GM10248 (cell line): ENCODE measurements around the gene INS.
"Not testable (repeated sequence)": the region's sequence is repeated elsewhere in the genome, so short reads cannot be mapped to it uniquely, and the experiment has no call there.

Experiments
- CTCF ChIA-PET: fragments of 300-600 bp; sonication (Branson Sonifier 250); formaldehyde crosslinking; extraction: SDS; loops from one replicate; lab custom pipeline; 2021; ENCODE audit warnings: antibody characterized with exemption; lab: Yijun Ruan, JAX
- POLR2A ChIA-PET: fragments of 350-650 bp; sonication (Branson Sonifier 250); formaldehyde crosslinking; extraction: SDS; loops from one replicate; lab custom pipeline; 2020; ENCODE audit warnings: antibody characterized with exemption; lab: Yijun Ruan, JAX
- DNase-seq: peaks from one replicate; pipeline ENCODE4 v3.0.0; 2012; ENCODE audit errors: extremely low spot score
- TF ChIP-seq, protein P1 (sequence below): IDR thresholded peaks from 2 replicates; pipeline ENCODE4 v1.5.1; 2012; ENCODE audit warnings: mild to moderate bottlenecking, low read depth; ENCODE audit errors: extremely low read depth, missing control alignments, control extremely low read depth

INS gene

DNA sequence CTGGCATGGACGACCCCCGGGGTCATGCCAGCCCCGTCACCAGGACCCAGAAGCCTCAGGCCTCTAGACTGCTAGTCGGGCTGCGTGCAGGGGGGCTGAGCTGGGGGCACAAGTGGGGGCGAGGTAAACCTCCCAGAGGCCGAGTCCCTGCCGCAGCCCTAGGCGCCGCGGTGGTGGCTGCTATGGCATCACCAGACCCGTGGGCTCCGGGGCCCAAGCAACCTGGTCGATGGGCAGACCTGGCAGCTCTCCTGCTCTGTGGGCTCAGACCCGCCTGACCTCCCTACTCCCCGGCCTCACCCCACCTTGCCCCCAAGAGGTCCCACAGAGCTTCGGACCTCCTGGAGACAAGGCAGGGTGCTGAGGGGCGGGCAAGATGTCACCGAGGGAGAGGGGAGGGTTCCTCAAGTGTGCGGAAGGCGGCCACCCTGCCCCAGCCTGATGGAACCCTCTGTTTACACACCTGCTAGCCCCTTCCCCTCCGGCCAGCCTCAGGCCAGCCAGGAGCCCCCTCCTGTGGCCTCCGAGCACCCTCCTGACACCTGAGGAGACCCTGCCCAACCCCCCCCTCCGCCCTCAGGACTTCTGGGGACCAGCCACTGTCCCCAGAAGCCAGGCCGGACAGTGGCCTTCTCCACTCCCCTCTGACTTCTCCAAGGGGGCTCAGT, 31.2 kb downstream of the INS start:
- POLR2A ChIA-PET, result no interaction called here
- TF ChIP-seq, protein P1, sequence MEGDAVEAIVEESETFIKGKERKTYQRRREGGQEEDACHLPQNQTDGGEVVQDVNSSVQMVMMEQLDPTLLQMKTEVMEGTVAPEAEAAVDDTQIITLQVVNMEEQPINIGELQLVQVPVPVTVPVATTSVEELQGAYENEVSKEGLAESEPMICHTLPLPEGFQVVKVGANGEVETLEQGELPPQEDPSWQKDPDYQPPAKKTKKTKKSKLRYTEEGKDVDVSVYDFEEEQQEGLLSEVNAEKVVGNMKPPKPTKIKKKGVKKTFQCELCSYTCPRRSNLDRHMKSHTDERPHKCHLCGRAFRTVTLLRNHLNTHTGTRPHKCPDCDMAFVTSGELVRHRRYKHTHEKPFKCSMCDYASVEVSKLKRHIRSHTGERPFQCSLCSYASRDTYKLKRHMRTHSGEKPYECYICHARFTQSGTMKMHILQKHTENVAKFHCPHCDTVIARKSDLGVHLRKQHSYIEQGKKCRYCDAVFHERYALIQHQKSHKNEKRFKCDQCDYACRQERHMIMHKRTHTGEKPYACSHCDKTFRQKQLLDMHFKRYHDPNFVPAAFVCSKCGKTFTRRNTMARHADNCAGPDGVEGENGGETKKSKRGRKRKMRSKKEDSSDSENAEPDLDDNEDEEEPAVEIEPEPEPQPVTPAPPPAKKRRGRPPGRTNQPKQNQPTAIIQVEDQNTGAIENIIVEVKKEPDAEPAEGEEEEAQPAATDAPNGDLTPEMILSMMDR, result no peak
- no peak for DNase-seq
- CTCF ChIA-PET, result interaction anchor here (1.4 to 1.6 kb wide), 2 partner anchors 22 to 27 kb away, joined by 3 to 4 read pairs; no protein-coding TSS in a partner anchor

DNA sequence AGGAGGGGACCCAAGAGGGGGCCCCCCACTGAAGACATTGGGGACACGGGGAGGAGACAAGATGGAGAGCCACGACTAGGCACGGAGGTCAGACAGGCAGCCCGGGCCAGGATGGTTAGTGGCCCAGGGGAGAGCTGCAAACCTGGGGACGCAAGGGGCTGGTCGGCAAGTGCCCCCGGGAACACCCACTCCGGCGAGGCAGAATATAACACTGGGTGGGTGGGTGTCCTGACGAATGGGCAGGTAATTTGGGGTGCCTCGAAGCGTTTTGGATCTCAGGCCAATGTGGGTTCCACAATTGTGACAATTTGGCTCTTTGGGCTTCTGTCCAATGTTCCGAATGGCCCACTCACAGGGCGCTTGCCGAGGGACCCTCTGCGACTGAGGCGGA, 31.7 kb downstream of the INS start:
- CTCF ChIA-PET, result interaction anchor here (1.4 to 1.6 kb wide), 2 partner anchors 22 to 27 kb away, joined by 3 to 4 read pairs; no protein-coding TSS in a partner anchor
- POLR2A ChIA-PET, result no interaction called here
- DNase-seq, result no peak
- TF ChIP-seq, protein P1, result no peak

DNA sequence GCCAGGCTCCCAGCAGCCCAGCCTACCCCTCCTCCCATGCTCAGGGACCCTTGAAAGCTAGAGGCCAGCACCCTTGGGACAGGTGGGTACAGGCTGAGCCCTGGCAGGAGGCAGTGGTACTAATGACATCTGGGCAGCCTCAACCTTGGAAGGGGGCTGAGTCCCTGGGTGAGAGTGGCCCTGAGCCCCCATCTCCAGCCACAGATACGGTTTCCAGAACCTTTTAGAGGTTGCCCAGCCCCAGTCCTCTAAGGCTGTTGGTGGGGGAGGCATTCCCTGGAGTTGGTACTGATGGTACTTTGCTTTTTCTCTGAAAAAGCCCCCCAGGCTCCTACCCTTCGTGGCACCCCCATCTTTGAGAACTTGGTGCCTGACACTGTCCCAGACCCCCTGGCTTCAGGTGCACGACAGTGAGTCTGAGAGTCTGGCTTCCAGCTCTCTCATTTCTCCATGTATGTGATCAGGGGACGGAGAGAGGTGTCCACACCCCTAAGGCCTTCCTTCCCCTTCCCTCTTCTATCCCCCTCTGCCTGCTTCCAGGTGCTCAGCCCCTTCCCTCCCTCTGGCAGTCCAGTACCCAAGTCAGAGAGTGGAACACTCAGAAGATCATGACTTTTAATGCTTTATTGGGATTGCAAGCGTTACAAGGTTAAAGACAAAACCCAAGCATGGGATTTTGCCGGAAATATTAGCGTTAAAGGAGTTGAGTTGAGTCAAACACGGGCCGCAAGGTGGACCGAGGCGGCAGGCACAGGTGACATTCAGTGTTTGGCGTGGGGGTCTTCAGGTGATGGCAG, 32.3 kb downstream of the INS start:
- TF ChIP-seq, protein P1, result no peak
- CTCF ChIA-PET, result interaction anchor here (1.4 to 1.6 kb wide), 2 partner anchors 23 to 28 kb away, joined by 3 to 4 read pairs; no protein-coding TSS in a partner anchor
- POLR2A ChIA-PET, result no interaction called here

DNA sequence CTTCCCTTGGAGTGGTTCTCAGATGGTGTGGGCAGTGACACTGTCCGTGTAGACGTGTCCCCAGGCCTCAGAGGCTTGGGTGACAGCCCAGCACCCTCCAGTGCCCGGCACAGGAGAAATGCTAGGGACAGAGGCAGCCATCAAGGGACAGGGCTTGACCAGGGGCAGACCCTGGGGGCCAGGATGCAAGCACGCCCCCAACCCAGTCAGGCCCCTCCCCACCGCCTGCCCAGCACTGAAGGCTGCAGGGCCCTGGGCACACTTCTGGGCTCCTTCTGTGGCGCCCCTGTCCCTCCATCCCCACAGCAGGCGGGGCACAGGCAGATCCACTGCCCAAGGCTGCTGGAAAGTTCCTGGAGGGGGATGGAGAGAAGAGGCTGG, 32.9 kb downstream of the INS start:
- TF ChIP-seq, protein P1, result no peak
- DNase-seq, result no peak
- ChIA-PET POLR2A (no interaction called here), CTCF (interaction anchor here (1.6 kb wide), 1 partner anchor 23 kb away, joined by 3 read pairs; no protein-coding TSS in a partner anchor)

More for the DNA sequence above, 32.3 kb downstream of the INS start:
- DNase-seq, result no peak

DNA sequence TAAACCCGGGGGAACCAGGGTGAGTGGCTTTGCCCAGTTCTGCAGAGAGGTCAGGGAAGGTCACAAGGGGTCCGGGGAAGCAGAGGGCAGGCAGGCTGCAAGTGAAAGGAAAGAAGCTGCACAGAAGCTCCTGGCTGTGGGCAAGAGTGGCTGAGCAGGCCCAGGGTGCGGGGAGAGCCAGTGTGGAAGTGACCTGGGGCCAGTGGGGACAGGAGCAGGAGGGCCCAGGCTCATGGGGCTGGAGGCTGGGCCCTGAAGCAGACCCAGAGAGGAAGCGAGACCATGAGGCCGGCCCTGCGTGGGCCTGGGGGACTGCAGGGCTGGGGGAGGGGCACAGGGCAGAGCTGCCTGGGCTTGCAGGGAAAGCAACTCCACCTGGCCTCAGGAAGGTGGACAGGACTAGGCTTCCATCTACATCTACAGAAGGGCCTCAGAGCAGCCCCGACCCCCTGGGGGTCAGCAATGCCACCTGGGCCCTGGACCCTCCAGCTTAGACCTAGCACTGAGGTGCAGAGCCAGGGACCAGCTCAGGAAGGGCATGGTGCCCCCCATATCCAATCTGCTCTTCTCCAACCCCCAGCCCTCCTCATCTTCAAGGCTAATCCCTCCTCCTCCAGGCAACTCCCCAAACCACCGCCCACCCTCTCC, 33.4 kb downstream of the INS start:
- no peak for DNase-seq
- TF ChIP-seq, protein P1, result no peak
- ChIA-PET POLR2A (interaction anchor here (0.6 kb wide), 1 partner anchor 249 kb away, joined by 3 read pairs; no protein-coding TSS in a partner anchor), CTCF (interaction anchor here (1.6 kb wide), 1 partner anchor 24 kb away, joined by 3 read pairs; no protein-coding TSS in a partner anchor)

DNA sequence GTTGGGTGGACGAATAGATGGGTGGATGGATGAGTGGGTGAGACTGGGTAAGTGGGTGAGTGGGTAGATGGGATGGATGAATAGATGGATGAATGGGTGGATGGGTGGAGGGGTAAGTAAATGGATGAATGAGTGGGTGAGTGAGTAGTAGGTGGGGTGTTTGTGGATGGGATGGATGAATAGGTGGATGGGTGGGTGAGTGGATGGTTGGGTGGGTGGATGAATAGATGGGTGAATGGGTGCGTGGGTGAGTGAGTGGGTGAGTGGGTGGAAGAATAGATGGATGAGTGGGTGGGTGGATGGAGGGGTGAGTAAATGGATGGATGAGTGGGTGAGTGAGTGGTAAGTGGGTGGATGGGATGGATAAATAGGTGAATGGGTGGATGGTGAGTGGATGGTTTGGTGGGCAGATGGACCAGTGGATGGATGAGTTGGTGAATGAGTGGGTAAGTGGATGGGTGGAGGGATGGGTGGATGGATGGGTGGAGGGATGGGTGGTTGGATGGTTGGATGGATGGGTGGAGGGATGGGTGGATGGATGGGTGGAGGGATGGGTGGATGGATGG, 34.4 kb downstream of the INS start:
- ChIA-PET POLR2A (no interaction called here), CTCF (no interaction called here)
- TF ChIP-seq, protein P1, result no peak
- no peak for DNase-seq

DNA sequence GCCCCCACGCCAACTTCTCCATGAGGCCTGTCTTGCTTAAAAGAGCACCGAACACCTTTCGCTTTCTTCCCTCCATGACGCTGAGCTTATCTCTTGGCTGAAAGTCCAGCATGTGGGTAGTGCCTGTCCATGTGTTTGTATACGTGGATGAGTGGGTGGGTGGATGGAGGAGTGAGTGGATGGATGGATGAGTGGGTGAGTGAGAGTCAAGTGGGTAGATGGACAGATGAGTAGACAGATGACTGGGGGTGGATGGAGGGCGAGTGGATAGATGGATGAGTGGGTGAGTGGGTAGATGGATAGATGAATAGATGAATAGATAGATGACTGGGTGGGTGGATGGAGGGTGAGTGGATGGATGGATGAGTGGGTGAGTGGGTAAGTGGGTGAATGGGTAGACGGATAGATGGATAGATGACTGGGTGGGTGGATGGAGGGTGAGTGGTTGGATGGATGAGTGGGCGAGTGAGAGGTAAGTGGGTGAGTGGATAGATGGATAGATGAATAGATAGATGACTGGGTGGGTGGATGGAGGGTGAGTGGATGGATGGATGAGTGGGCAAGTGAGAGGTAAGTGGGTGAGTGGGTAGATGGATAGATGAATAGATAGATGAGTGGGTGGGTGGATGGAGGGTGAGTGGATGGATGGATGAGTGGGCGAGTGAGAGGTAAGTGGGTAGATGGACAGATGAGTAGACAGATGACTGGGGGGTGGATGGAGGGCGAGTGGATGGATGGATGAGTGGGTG, 36.1 kb downstream of the INS start:
- DNase-seq, POLR2A ChIA-PET: not testable (repeated sequence)
- CTCF ChIA-PET, result interaction anchor here (1.5 kb wide), 1 partner anchor 27 kb away, joined by 11 read pairs; no protein-coding TSS in a partner anchor
